Neural crest cell (in vitro differentiated cells): ENCODE measurements around the gene ZKSCAN8. TPM values are rescaled to one million over a fixed set of nuclear protein-coding genes. Genes with fewer than 3 reads are reported as not detected.

Experiments used
- DNase-seq: peaks from one replicate; pipeline ENCODE4 v3.0.0; 2021; ENCODE audit warnings: low read depth, mixed read lengths, low spot score
- H3K27ac Mint-ChIP-seq: one replicate; pipeline ENCODE4 v1.8.0; 2021; ENCODE audit warnings: mild to moderate bottlenecking, mixed read lengths; ENCODE audit not compliant: unreplicated experiment
- H3K27me3 Mint-ChIP-seq: 2 replicates; pipeline ENCODE4 v1.8.0; 2021; ENCODE audit warnings: low read depth, mild to moderate bottlenecking, mixed read lengths
- H3K36me3 Mint-ChIP-seq: 2 replicates; pipeline ENCODE4 v1.8.0; 2021; ENCODE audit warnings: low read depth, mild to moderate bottlenecking, mixed read lengths
- H3K4me1 Mint-ChIP-seq: 2 replicates; pipeline ENCODE4 v1.8.0; 2021; ENCODE audit warnings: mixed read lengths
- H3K4me3 Mint-ChIP-seq: one replicate; pipeline ENCODE4 v1.8.0; 2021; ENCODE audit warnings: mild to moderate bottlenecking, mixed read lengths
- H3K9me3 Mint-ChIP-seq: 2 replicates; pipeline ENCODE4 v1.8.0; 2021; ENCODE audit warnings: mixed read lengths
- total RNA-seq: library from RNA; stranded (reverse); gene quantifications from 2 replicates; pipeline ENCODE4 v1.2.1, GENCODE V29; 2021
- TF ChIP-seq, protein P1 (sequence below): fragments of 200-600 bp; sonication (generic); conservative IDR thresholded peaks from 2 replicates; pipeline ENCODE4 v1.5.0; 2021; ENCODE audit warnings: antibody characterized with exemption, mild to moderate bottlenecking

The ZKSCAN8 gene
- total RNA-seq, 1 donor from 2014 or later = 37.9 TPM

GRCh38 chr6:28142446-28142845 is 763 bp downstream of the ZKSCAN8 start:
- H3K4me1 Mint-ChIP-seq = peaks cover 36% of the 10 kb centered on the region
- H3K36me3 Mint-ChIP-seq = peaks cover 15% of the 10 kb centered on the region
- H3K4me3 Mint-ChIP-seq = peak overlapping the region; percentile 99
- TF ChIP-seq, protein P1, sequence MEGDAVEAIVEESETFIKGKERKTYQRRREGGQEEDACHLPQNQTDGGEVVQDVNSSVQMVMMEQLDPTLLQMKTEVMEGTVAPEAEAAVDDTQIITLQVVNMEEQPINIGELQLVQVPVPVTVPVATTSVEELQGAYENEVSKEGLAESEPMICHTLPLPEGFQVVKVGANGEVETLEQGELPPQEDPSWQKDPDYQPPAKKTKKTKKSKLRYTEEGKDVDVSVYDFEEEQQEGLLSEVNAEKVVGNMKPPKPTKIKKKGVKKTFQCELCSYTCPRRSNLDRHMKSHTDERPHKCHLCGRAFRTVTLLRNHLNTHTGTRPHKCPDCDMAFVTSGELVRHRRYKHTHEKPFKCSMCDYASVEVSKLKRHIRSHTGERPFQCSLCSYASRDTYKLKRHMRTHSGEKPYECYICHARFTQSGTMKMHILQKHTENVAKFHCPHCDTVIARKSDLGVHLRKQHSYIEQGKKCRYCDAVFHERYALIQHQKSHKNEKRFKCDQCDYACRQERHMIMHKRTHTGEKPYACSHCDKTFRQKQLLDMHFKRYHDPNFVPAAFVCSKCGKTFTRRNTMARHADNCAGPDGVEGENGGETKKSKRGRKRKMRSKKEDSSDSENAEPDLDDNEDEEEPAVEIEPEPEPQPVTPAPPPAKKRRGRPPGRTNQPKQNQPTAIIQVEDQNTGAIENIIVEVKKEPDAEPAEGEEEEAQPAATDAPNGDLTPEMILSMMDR = no peak
- no peaks in the 10 kb centered on the region for H3K9me3 Mint-ChIP-seq
- DNase-seq = no peak
- peak overlapping the region; percentile 98 for H3K27ac Mint-ChIP-seq
- peaks cover 11% of the 10 kb centered on the region for H3K27me3 Mint-ChIP-seq

GRCh38 chr6:28145231-28145630 is 3.5 kb downstream of the ZKSCAN8 start:
- H3K36me3 Mint-ChIP-seq = peaks cover 31% of the 10 kb centered on the region
- TF ChIP-seq, protein P1 = no peak
- H3K27ac Mint-ChIP-seq = no peak overlapping the region
- no peak for DNase-seq
- peaks cover 28% of the 10 kb centered on the region for H3K4me1 Mint-ChIP-seq
- peaks cover 2% of the 10 kb centered on the region for H3K9me3 Mint-ChIP-seq
- H3K27me3 Mint-ChIP-seq = peaks cover 9% of the 10 kb centered on the region
- H3K4me3 Mint-ChIP-seq = peak overlapping the region; percentile 1

GRCh38 chr6:28152531-28152930 is 10.8 kb downstream of the ZKSCAN8 start:
- H3K36me3 Mint-ChIP-seq = peaks cover 72% of the 10 kb centered on the region
- peaks cover 13% of the 10 kb centered on the region for H3K9me3 Mint-ChIP-seq
- no peak overlapping the region for H3K27ac Mint-ChIP-seq
- H3K4me3 Mint-ChIP-seq = no peak overlapping the region
- no peak for DNase-seq
- H3K4me1 Mint-ChIP-seq = no peaks in the 10 kb centered on the region
- TF ChIP-seq, protein P1 = no peak
- H3K27me3 Mint-ChIP-seq = no peaks in the 10 kb centered on the region

DNA sequence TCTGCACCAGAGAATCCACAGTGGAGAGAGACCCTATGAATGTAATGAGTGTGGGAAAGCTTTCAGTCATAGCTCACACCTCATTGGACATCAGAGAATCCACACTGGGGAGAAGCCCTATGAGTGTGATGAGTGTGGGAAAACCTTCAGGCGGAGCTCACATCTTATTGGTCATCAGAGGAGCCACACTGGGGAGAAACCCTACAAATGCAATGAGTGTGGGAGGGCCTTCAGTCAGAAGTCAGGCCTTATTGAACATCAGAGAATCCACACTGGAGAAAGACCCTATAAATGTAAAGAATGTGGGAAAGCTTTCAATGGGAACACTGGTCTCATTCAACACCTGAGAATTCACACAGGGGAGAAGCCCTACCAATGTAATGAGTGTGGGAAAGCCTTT is 11.9 kb downstream of the ZKSCAN8 start:
- H3K4me1 Mint-ChIP-seq = no peaks in the 10 kb centered on the region

GRCh38 chr6:28154357-28154756 is 12.7 kb downstream of the ZKSCAN8 start:
- H3K27me3 Mint-ChIP-seq = no peaks in the 10 kb centered on the region
- no peak overlapping the region for H3K4me3 Mint-ChIP-seq
- DNase-seq = no peak
- no peaks in the 10 kb centered on the region for H3K4me1 Mint-ChIP-seq
- peaks cover 73% of the 10 kb centered on the region for H3K36me3 Mint-ChIP-seq
- peaks cover 17% of the 10 kb centered on the region for H3K9me3 Mint-ChIP-seq
- no peak overlapping the region for H3K27ac Mint-ChIP-seq
- TF ChIP-seq, protein P1 = no peak

More for the DNA sequence above, 11.9 kb downstream of the ZKSCAN8 start:
- TF ChIP-seq, protein P1 = no peak
- Mint-ChIP-seq H3K4me3 (no peak overlapping the region), H3K9me3 (peaks cover 13% of the 10 kb centered on the region), H3K36me3 (peaks cover 71% of the 10 kb centered on the region), H3K27me3 (no peaks in the 10 kb centered on the region), H3K27ac (no peak overlapping the region)
- no peak for DNase-seq

GRCh38 chr6:28158318-28158717 is 16.6 kb downstream of the ZKSCAN8 start:
- Mint-ChIP-seq H3K36me3 (peaks cover 58% of the 10 kb centered on the region), H3K4me3 (no peak overlapping the region), H3K27me3 (no peaks in the 10 kb centered on the region), H3K4me1 (no peaks in the 10 kb centered on the region), H3K27ac (no peak overlapping the region), H3K9me3 (peaks cover 12% of the 10 kb centered on the region)
- TF ChIP-seq, protein P1 = no peak
- no peak for DNase-seq
